HCT116 (cell line): ENCODE results near the gene PARD6G. TPM values are rescaled to one million over a fixed set of nuclear protein-coding genes. Genes with fewer than 3 reads are reported as not detected.

Experiments used
- ATAC-seq: fragments of 200-7000 bp; cut with Tn5 transposase; 2 replicates; pipeline ENCODE4 v1.9.1; 2020; ENCODE audit warnings: mild to moderate bottlenecking, moderate library complexity
- BruUV-seq: library from RNA; stranded (reverse); fragments of 400-500 nt; replicated peaks from 2 replicates; lab custom pipeline; 2021; lab: Mats Ljungman, UMichigan
- CTCF ChIA-PET: fragments of 300-600 bp; sonication (Branson Sonifier 250); formaldehyde crosslinking; loops from one replicate; lab custom pipeline; 2021; ENCODE audit warnings: antibody characterized with exemption; lab: Charles Lee
- POLR2A ChIA-PET: fragments of 300-600, 350-600 bp; sonication (Branson Sonifier 250); formaldehyde crosslinking; loops from one replicate; lab custom pipeline; 2021; ENCODE audit warnings: antibody characterized with exemption; lab: Charles Lee
- RAD21 ChIA-PET, 2 experiments: fragments of 300-600 bp; sonication (Branson Sonifier 250); formaldehyde crosslinking; loops; one replicate each; lab custom pipeline; 2023; ENCODE audit warnings: low total read pairs in 2 of 2; ENCODE audit not compliant: uncharacterized antibody in 2 of 2, unreplicated experiment in 2 of 2, low non-redundant PET in 1 of 2; lab: Charles Lee
- DNase-seq: peaks from one replicate; pipeline ENCODE4 v3.0.0-alpha.2; 2010; ENCODE audit warnings: low read depth, low spot score
- H2AFZ ChIP-seq: fragments of 200-600 bp; shearing (Covaris generic), sonication (generic); 2 replicates; pipeline ENCODE4 v1.6.1; 2017; ENCODE audit warnings: low read depth, mixed run types, mixed read lengths, antibody characterized with exemption, low read length; ENCODE audit not compliant: poor library complexity, severe bottlenecking
- H3K27ac ChIP-seq: 2 replicates; pipeline ENCODE4 v1.5.1; 2012; ENCODE audit warnings: low read depth, low read length
- H3K27me3 ChIP-seq: fragments of 200-600 bp; sonication (generic); 2 replicates; pipeline ENCODE4 v1.6.1; 2016; ENCODE audit warnings: mixed run types, low read length, mixed read lengths; ENCODE audit not compliant: insufficient read depth
- H3K36me3 ChIP-seq, 2 experiments: fragments of 200-500 bp in 1 of 2; fragments of 200-600 bp in 1 of 2; sonication (Bioruptor generic) in 1 of 2; sonication (generic) in 1 of 2; 2 replicates each; pipeline versions ENCODE4 v1.5.1 to v1.6.1; 2014 to 2016; ENCODE audit warnings: low read length in 2 of 2, inconsistent platforms in 1 of 2, mixed read lengths in 1 of 2, mixed run types in 1 of 2; ENCODE audit not compliant: insufficient read depth in 2 of 2, control insufficient read depth in 1 of 2
- H3K4me1 ChIP-seq, 2 experiments: fragments of 200-600 bp in 1 of 2; sonication (generic) in 1 of 2; 2 replicates each; pipeline versions ENCODE4 v1.5.1 to v1.6.1; 2012 to 2017; ENCODE audit warnings: low read length in 2 of 2, inconsistent platforms in 1 of 2, mild to moderate bottlenecking in 1 of 2, mixed read lengths in 1 of 2, mixed run types in 1 of 2, moderate library complexity in 1 of 2; ENCODE audit not compliant: insufficient read depth in 2 of 2, control insufficient read depth in 1 of 2
- H3K4me2 ChIP-seq: fragments of 200-600 bp; sonication (generic); 2 replicates; pipeline ENCODE4 v1.6.1; 2017; ENCODE audit warnings: mixed run types, low read length, mixed read lengths
- H3K4me3 ChIP-seq, 2 experiments: fragments of 200-600 bp in 1 of 2; sonication (generic) in 1 of 2; replicated peaks in 1 of 2; 2 replicates each; pipeline ENCODE4 v1.5.1; 2011 to 2016; ENCODE audit warnings: low read length in 2 of 2, control low read depth in 1 of 2, low read depth in 1 of 2, mild to moderate bottlenecking in 1 of 2, mixed read lengths in 1 of 2, mixed run types in 1 of 2
- H3K79me2 ChIP-seq: fragments of 200-600 bp; sonication (generic); 2 replicates; pipeline ENCODE4 v1.6.1; 2017; ENCODE audit warnings: mild to moderate bottlenecking, mixed run types, low read length, moderate library complexity, mixed read lengths; ENCODE audit not compliant: insufficient read depth
- H3K9ac ChIP-seq: fragments of 200-600 bp; sonication (generic); 2 replicates; pipeline ENCODE4 v1.6.1; 2016; ENCODE audit warnings: low read length, mixed read lengths
- H3K9me2 ChIP-seq: fragments of 200-600 bp; sonication (generic), shearing (Covaris generic); 2 replicates; pipeline ENCODE4 v1.6.1; 2017; ENCODE audit warnings: mixed run types, mild to moderate bottlenecking, moderate library complexity; ENCODE audit not compliant: insufficient read depth
- H3K9me3 ChIP-seq, 2 experiments: fragments of 200-500 bp in 1 of 2; fragments of 200-600 bp in 1 of 2; sonication (Bioruptor generic) in 1 of 2; sonication (generic) in 1 of 2; 2 replicates each; pipeline ENCODE4 v1.6.1; 2014 to 2017; ENCODE audit warnings: low read length in 2 of 2, mixed read lengths in 2 of 2, inconsistent platforms in 1 of 2, low read depth in 1 of 2, mild to moderate bottlenecking in 1 of 2, mixed run types in 1 of 2, moderate library complexity in 1 of 2; ENCODE audit not compliant: control insufficient read depth in 1 of 2, insufficient read depth in 1 of 2
- H4K20me1 ChIP-seq: fragments of 200-600 bp; sonication (generic), shearing (Covaris generic); 2 replicates; pipeline ENCODE4 v1.6.1; 2017; ENCODE audit warnings: mixed run types, mild to moderate bottlenecking, moderate library complexity; ENCODE audit not compliant: insufficient read depth
- CBX3 ChIP-seq: IDR thresholded peaks from 2 replicates; pipeline ENCODE4 v1.6.1; 2012; ENCODE audit warnings: low read depth
- CTCF ChIP-seq, 3 experiments: fragments of 200-600 bp in 1 of 3; sonication (generic) in 1 of 3; IDR thresholded peaks in 2 of 3; conservative IDR thresholded peaks in 1 of 3; 2 replicates each; pipeline ENCODE4 v1.5.1; 2012 to 2017; ENCODE audit warnings: low read depth in 2 of 3, low read length in 2 of 3, antibody characterized with exemption in 1 of 3, borderline replicate concordance in 1 of 3, control low read depth in 1 of 3, mild to moderate bottlenecking in 1 of 3, mixed read lengths in 1 of 3, mixed run types in 1 of 3, moderate library complexity in 1 of 3; ENCODE audit not compliant: insufficient read depth in 1 of 3
- EGR1 ChIP-seq: IDR thresholded peaks from 2 replicates; pipeline ENCODE4 v1.6.1; 2012; ENCODE audit warnings: low read depth
- EZH2phosphoT487 ChIP-seq: fragments of 200-600 bp; IDR thresholded peaks from 2 replicates; pipeline ENCODE4 v1.6.1; 2018; ENCODE audit warnings: antibody characterized with exemption, borderline replicate concordance
- FOSL1 ChIP-seq: IDR thresholded peaks from 2 replicates; pipeline ENCODE4 v1.6.1; 2012; ENCODE audit warnings: low read depth
- POLR2A ChIP-seq: IDR thresholded peaks from 2 replicates; pipeline ENCODE4 v1.7.0; 2011; ENCODE audit warnings: borderline replicate concordance; ENCODE audit not compliant: insufficient read depth, insufficient read length; ENCODE audit errors: extremely low read depth
- REST ChIP-seq: IDR thresholded peaks from 2 replicates; pipeline ENCODE4 v1.6.1; 2012; ENCODE audit warnings: low read depth
- SRF ChIP-seq: IDR thresholded peaks from 2 replicates; pipeline ENCODE4 v1.6.1; 2012; ENCODE audit warnings: low read depth
- TCF7L2 ChIP-seq: IDR thresholded peaks from 2 replicates; pipeline ENCODE4 v1.7.0; 2011; ENCODE audit warnings: borderline replicate concordance, inconsistent platforms; ENCODE audit not compliant: insufficient read depth, insufficient read length; ENCODE audit errors: extremely low read depth
- ZNF274 ChIP-seq: fragments of 200-500 bp; sonication (Bioruptor generic); IDR thresholded peaks from 2 replicates; pipeline ENCODE4 v1.6.1; 2014; ENCODE audit warnings: mild to moderate bottlenecking, low read depth, low read length, inconsistent platforms
- intact Hi-C: fragments of 100-400 bp; cut with micrococcal nuclease; formaldehyde crosslinking; loops from 2 replicates; pipeline ENCODE4 v1.10.0; 2022
- total RNA-seq: library from RNA; stranded (reverse); gene quantifications from one replicate; pipeline ENCODE4 v1.2.1, GENCODE V29; 2021; ENCODE audit not compliant: unreplicated experiment
- TF ChIP-seq, protein P1 (sequence below): IDR thresholded peaks from 2 replicates; pipeline ENCODE4 v1.6.1; 2012

PARD6G gene
- total RNA-seq, 1 experiment from 2014 or later = 12.8 TPM

- ChIA-PET POLR2A (no interaction called here), CTCF (interaction anchor here (0.6 to 2.1 kb wide), 4 partner anchors 7 to 98 kb away, joined by 3 to 6 read pairs (median 5); no protein-coding TSS in a partner anchor)
- ATAC-seq = no peak
Measured at GRCh38 chr18:80158365-80158764, 88.9 kb downstream of the PARD6G start.

More at GRCh38 chr18:80158365-80158764, 88.9 kb downstream of the PARD6G start:
- Histone ChIP-seq H3K9me3 (no peaks in the 10 kb centered on the region), H2AFZ (no peak overlapping the region), H3K27me3 (no peaks in the 10 kb centered on the region), H3K27ac (no peak overlapping the region), H4K20me1 (peaks cover 3% of the 10 kb centered on the region; the same call in 1 of the 2 replicates), H3K9ac (no peak overlapping the region), H3K4me2 (no peak overlapping the region), H3K9me2 (no peaks in the 10 kb centered on the region), H3K79me2 (no peaks in the 10 kb centered on the region), H3K36me3 (no peaks in the 10 kb centered on the region), H3K4me1 (no peaks in the 10 kb centered on the region), H3K4me3 (no peak overlapping the region)
- RAD21 ChIA-PET = no interaction called here
- TF ChIP-seq ZNF274 (no peak), CBX3 (no peak), SRF (no peak), EGR1 (no peak), FOSL1 (no peak), EZH2phosphoT487 (no peak), TCF7L2 (no peak), CTCF (IDR thresholded peaks at IDR 0.05 in 2 of 3, conservative IDR thresholded peaks at IDR 0.05 in 1 of 3; ENCODE audit: borderline replicate concordance in 1 of 3, insufficient read depth in 1 of 3, low read depth in 2 of 3, low read length in 2 of 3) (no peak), POLR2A (no peak), REST (no peak)
- TF ChIP-seq, protein P1, sequence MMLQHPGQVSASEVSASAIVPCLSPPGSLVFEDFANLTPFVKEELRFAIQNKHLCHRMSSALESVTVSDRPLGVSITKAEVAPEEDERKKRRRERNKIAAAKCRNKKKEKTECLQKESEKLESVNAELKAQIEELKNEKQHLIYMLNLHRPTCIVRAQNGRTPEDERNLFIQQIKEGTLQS = no peak
- intact Hi-C loops = no loop called here
- no peak for DNase-seq
- BruUV-seq = no TSS peak
